SJCRH30 (cell line): ENCODE measurements around the gene NAB2. TPM values are rescaled to one million over a fixed set of nuclear protein-coding genes. Genes with fewer than 3 reads are reported as not detected.
A peak's percentile ranks its signal among the peaks of the same experiment; 100 is the strongest.
"Not testable (repeated sequence)": the region's sequence is repeated elsewhere in the genome, so short reads cannot be mapped to it uniquely, and the experiment has no call there.

Experiments used
- DNase-seq, 2 experiments: peaks; one replicate each; pipeline ENCODE4 v3.0.0-alpha.2; 2015 to 2020
- H3K27ac ChIP-seq: fragments of 250-450 bp; sonication (Bioruptor Pico); 2 replicates; pipeline ENCODE4 v1.5.1; 2020; ENCODE audit warnings: mild to moderate bottlenecking, moderate library complexity
- H3K27me3 ChIP-seq: fragments of 250-450 bp; sonication (Bioruptor Pico); 2 replicates; pipeline ENCODE4 v1.5.1; 2020; ENCODE audit warnings: mild to moderate bottlenecking, moderate library complexity
- H3K36me3 ChIP-seq: fragments of 250-450 bp; sonication (Bioruptor Pico); 2 replicates; pipeline ENCODE4 v1.5.1; 2020; ENCODE audit warnings: mild to moderate bottlenecking, moderate library complexity
- H3K4me1 ChIP-seq: fragments of 250-450 bp; sonication (Bioruptor Pico); 2 replicates; pipeline ENCODE4 v1.5.1; 2020; ENCODE audit warnings: mild to moderate bottlenecking, moderate library complexity
- H3K4me3 ChIP-seq: fragments of 250-450 bp; sonication (Bioruptor Pico); 2 replicates; pipeline ENCODE4 v1.5.1; 2020; ENCODE audit warnings: mild to moderate bottlenecking, moderate library complexity
- H3K9me3 ChIP-seq: fragments of 250-450 bp; sonication (Bioruptor Pico); replicated peaks from 2 replicates; pipeline ENCODE4 v1.5.1; 2020; ENCODE audit warnings: mild to moderate bottlenecking, moderate library complexity
- total RNA-seq: library from RNA; depleted of rRNA; stranded (reverse); fragments of >200 nt; shearing (Covaris generic); gene quantifications from 2 replicates; pipeline ENCODE4 v1.2.3, GENCODE V29; 2014

The NAB2 gene
- total RNA-seq, 1 experiment from 2014 or later = 89.9 TPM

DNA sequence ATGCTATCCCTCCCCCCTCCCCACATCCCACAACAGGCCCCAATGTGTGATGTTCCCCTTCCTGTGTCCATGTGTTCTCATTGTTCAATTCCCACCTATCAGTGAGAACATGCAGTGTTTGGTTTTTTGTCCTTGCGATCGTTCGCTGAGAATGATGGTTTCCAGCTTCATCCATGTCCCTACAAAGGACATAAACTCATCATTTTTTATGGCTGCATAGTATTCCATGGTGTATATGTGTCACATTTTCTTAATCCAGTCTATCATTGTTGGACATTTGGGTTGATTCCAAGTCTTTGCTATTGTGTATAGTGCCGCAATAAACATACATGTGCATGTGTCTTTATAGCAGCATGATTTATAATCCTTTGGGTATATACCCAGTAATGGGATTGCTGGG is 35.8 kb upstream of the NAB2 start:
- not testable (repeated sequence) for H3K4me1 ChIP-seq, H3K36me3 ChIP-seq, H3K9me3 ChIP-seq, H3K27ac ChIP-seq, DNase-seq, H3K4me3 ChIP-seq
- peaks cover 13% of the 10 kb centered on the region; the same call in 1 of the 2 replicates for H3K27me3 ChIP-seq

DNA sequence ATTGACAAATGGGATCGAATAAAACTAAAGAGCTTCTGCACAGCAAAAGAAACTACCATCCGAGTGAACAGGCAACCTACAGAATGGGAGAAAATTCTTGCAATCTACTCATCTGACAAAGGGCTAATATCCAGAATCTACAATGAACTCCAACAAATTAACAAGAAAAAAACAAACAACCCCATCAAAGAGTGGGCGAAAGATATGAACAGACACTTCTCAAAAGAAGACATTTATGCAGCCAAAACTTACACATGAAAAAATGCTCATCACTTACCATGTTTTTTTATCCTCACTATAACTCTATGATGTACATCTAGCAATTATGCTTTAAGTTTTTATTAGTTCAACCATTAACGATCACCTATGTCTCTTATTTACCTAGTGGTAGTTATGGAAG is 35.0 kb upstream of the NAB2 start:
- not testable (repeated sequence) for H3K4me1 ChIP-seq, H3K4me3 ChIP-seq, H3K9me3 ChIP-seq, H3K27ac ChIP-seq, H3K36me3 ChIP-seq, DNase-seq
- H3K27me3 ChIP-seq = peaks cover 18% of the 10 kb centered on the region; the same call in 1 of the 2 replicates

- Histone ChIP-seq H3K27me3 (peaks cover 23% of the 10 kb centered on the region; the same call in 1 of the 2 replicates), H3K36me3 (no peaks in the 10 kb centered on the region), H3K4me1 (no peaks in the 10 kb centered on the region), H3K27ac (no peak overlapping the region), H3K4me3 (no peak overlapping the region), H3K9me3 (peaks cover 10% of the 10 kb centered on the region)
- DNase-seq = no peak
Measured at GRCh38 chr12:57055824-57056223, 33.1 kb upstream of the NAB2 start.

DNA sequence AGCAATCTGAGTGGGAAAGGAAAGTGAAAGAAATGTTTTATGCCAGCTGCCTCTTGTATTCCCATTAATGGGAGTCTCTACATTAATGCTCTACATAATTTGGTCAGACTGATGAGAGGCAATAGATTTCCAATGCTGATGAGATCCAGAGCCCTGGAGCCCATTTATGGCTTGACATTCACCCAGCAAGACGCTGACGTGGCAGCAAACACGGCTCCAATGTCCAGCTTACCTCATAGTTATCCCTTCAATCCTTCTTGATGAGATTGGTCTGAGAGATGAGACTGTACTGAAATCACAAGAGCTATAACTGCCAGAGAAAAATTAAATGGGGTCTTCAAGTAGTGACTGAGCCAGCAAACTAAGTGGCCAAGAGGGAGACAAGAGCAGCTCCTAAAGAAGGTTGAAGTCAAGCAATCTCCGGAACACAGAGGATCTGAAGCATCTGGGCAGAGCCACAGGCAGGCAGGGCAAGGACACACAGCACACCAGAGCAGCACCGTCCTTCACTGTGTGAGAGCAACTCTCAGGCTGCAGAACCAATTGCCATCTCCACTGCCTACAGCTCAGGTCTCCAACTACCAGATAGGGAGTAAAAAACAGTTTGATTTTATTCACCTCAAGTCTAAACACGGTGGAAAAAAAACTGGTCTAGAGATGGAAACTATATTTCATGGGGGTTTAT is 31.7 kb upstream of the NAB2 start:
- DNase-seq = no peak
- H3K27ac ChIP-seq = no peak overlapping the region

GRCh38 chr12:57058454-57058853 is 30.5 kb upstream of the NAB2 start:
- peaks cover 6% of the 10 kb centered on the region for H3K9me3 ChIP-seq
- peaks cover 25% of the 10 kb centered on the region for H3K27me3 ChIP-seq
- H3K36me3 ChIP-seq = no peaks in the 10 kb centered on the region
- DNase-seq = no peak
- H3K4me1 ChIP-seq = no peaks in the 10 kb centered on the region
- no peak overlapping the region for H3K27ac ChIP-seq
- no peak overlapping the region for H3K4me3 ChIP-seq

More for the DNA sequence above, 31.7 kb upstream of the NAB2 start:
- Histone ChIP-seq H3K4me1 (no peaks in the 10 kb centered on the region), H3K9me3 (peaks cover 10% of the 10 kb centered on the region), H3K36me3 (no peaks in the 10 kb centered on the region), H3K27me3 (peaks cover 23% of the 10 kb centered on the region), H3K4me3 (no peak overlapping the region)

DNA sequence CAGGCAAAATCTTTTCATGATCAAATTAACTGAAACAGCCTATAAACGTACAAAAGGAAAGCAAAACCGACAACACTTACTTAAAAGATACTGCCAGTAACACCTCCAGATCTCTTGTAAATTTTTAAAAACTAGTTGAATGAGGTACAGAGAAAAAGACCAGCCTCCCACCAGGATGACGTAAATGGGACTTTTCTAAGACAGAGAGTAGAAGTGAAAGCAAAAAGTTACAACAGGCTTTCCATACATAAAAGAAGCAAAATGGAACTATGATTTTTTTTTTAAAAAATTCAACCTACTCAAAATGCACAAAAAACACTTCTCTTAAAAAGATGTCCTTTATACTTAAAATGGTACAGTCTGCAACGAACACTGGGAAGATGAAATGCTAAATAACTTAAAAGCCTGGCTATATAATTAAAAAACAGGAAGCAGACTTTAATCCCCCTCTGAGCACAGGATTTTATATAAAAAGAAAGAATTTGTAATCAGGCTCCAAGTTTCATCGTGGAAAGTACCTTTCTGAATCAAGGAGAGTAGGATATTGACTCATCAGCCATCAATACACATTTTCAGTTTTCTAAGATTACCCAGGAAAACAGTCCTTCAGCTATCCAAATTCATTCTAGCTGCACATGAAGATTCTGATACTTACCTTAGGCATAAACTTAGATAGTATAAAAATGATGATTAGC is 24.8 kb upstream of the NAB2 start:
- no peak for DNase-seq
- H3K4me1 ChIP-seq = no peaks in the 10 kb centered on the region
- no peaks in the 10 kb centered on the region for H3K9me3 ChIP-seq
- no peaks in the 10 kb centered on the region for H3K36me3 ChIP-seq
- peaks cover 16% of the 10 kb centered on the region for H3K27me3 ChIP-seq
- no peak overlapping the region for H3K4me3 ChIP-seq
- no peak overlapping the region for H3K27ac ChIP-seq

DNA sequence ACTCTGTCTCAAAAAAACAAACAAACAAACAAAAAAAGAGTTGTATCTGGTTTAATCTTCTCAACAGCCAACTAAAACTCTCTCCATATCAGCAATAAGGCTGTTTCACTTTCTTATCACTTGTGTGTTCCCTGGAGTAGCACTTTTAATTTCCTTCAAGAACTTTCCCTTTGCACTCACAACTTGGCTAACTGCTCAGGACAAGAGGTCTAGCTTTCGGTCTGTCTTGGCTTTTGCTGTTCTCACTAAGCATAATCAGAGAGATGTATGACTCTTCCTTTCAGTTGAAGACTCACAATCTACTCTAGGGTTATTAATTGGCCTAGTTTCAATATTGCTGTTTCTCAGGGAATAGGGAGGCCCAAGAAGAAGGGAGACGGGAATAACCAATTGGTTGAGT is 22.7 kb upstream of the NAB2 start:
- Histone ChIP-seq H3K27me3 (peaks cover 6% of the 10 kb centered on the region; the same call in 1 of the 2 replicates), H3K4me1 (no peaks in the 10 kb centered on the region), H3K9me3 (no peaks in the 10 kb centered on the region), H3K36me3 (no peaks in the 10 kb centered on the region), H3K4me3 (no peak overlapping the region), H3K27ac (no peak overlapping the region)
- no peak for DNase-seq

GRCh38 chr12:57069523-57069922 is 19.4 kb upstream of the NAB2 start:
- no peaks in the 10 kb centered on the region for H3K9me3 ChIP-seq
- peak; percentile 92 to 100 for DNase-seq
- no peak overlapping the region for H3K27ac ChIP-seq

GRCh38 chr12:57072661-57073060 is 16.3 kb upstream of the NAB2 start:
- 0 out of 2 replicates have a peak, but pooled peaks cover 4% of the 10 kb centered on the region for H3K4me1 ChIP-seq
- no peak overlapping the region for H3K4me3 ChIP-seq
- no peaks in the 10 kb centered on the region for H3K27me3 ChIP-seq
- no peaks in the 10 kb centered on the region for H3K9me3 ChIP-seq
- no peak overlapping the region for H3K27ac ChIP-seq
- no peaks in the 10 kb centered on the region for H3K36me3 ChIP-seq
- no peak for DNase-seq

More at GRCh38 chr12:57069523-57069922, 19.4 kb upstream of the NAB2 start:
- no peaks in the 10 kb centered on the region for H3K36me3 ChIP-seq
- 0 out of 2 replicates have a peak, but pooled peaks cover 4% of the 10 kb centered on the region for H3K4me1 ChIP-seq
- no peaks in the 10 kb centered on the region for H3K27me3 ChIP-seq
- no peak overlapping the region for H3K4me3 ChIP-seq

- not testable (repeated sequence) for H3K27me3 ChIP-seq, DNase-seq, H3K27ac ChIP-seq, H3K4me1 ChIP-seq, H3K9me3 ChIP-seq, H3K36me3 ChIP-seq
- H3K4me3 ChIP-seq = peak overlapping the region; percentile 24; the same call in 1 of the 2 replicates
Measured at GRCh38 chr12:57073566-57074450, 15.1 kb upstream of the NAB2 start.

DNA sequence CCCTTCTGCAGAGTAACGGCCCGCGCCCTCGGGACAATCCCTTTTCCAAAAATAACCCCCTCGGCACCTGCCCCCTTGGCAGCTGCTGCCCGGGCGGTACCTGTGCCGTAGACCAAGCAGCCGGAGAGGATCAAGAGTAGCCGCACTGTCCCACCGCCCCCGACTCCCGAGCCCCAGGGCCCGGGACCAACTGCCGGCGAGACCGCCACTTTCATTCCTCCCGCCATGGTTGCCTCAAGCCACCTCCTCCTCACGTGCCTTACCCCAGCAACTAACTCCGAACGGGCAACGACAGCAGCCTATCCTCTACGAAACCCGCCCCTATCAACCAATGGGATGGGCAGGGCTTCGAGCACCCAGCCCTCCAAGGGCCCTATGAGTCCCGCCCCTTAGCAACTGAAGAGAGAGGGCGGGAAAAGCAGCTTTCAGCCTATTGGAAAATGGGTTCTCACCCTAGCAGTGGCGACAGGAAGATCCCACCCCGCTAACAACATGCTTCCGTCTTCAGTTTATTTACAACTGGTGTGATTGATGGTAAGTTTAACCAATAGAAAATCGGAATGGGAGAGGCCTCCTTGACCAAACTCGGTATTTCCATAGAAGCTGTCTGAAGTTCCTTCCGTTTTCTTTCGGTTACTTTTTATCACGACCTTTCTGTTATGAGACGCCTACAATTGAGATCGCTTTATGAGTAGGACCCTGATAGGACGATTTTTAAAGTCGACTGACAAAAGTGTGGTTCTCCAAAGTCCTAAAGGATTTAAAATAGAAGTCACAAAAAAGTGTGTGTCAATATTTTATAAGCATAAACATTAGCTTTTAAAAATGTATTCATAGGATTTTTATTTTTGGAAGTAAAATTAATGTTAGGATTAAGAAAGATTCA is 10.2 kb upstream of the NAB2 start, which contains the start of gene NEMP1:
Gene NEMP1 (minus strand): TSS at position 273 of the 886 bp plus-strand sequence. CDS start 46 bp downstream, at position 227.
- H3K4me1 ChIP-seq = no peaks in the 10 kb centered on the region
- DNase-seq = peak; percentile 98 to 99
- no peaks in the 10 kb centered on the region for H3K36me3 ChIP-seq
- no peaks in the 10 kb centered on the region for H3K27me3 ChIP-seq
- no peaks in the 10 kb centered on the region for H3K9me3 ChIP-seq
- H3K27ac ChIP-seq = peak within 1 kb of the TSS; percentile 92
- H3K4me3 ChIP-seq = peak within 1 kb of the TSS; percentile 77

- no peaks in the 10 kb centered on the region for H3K4me1 ChIP-seq
- no peaks in the 10 kb centered on the region for H3K9me3 ChIP-seq
- H3K27me3 ChIP-seq = 0 out of 2 replicates have a peak, but pooled peaks cover 3% of the 10 kb centered on the region
- no peak overlapping the region for H3K27ac ChIP-seq
- no peak overlapping the region for H3K4me3 ChIP-seq
- no peak for DNase-seq
- H3K36me3 ChIP-seq = no peaks in the 10 kb centered on the region
Measured at GRCh38 chr12:57079821-57080220, 9.1 kb upstream of the NAB2 start.

DNA sequence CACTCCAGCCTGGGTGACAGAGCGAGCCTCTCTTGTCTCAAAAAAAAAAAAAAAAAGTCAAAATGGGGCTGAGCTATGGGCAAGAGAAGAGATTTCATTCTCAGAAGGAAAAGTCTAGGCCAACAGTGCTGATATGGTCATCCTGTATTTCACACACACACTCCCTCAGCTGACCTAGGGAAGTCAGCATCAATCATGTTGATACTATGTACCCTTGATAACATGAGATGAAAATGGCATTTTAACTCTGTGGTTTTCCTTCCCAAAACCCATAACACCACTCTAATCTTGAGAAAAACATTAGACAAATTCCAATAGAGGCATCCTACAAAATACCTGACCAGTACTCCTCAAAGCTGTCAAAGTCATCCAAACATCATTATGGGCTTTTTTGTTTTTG is 8.1 kb upstream of the NAB2 start:
- Histone ChIP-seq H3K27ac (no peak overlapping the region), H3K36me3 (no peaks in the 10 kb centered on the region), H3K4me1 (no peaks in the 10 kb centered on the region), H3K4me3 (no peak overlapping the region), H3K9me3 (no peaks in the 10 kb centered on the region), H3K27me3 (0 out of 2 replicates have a peak, but pooled peaks cover 8% of the 10 kb centered on the region)
- no peak for DNase-seq
